GM23248 (cell line): ENCODE results near the gene LHX3. TPM values are rescaled to one million over a fixed set of nuclear protein-coding genes. Genes with fewer than 3 reads are reported as not detected.

ENCODE experiments used
- DNase-seq: peaks from one replicate; pipeline ENCODE4 v3.0.0-alpha.2; 2015
- H2AFZ ChIP-seq: fragments of 200-600 bp; sonication (generic); 2 replicates; pipeline ENCODE4 v1.6.1; 2016; ENCODE audit warnings: antibody characterized with exemption
- H3F3A ChIP-seq: fragments of 200-600 bp; sonication (generic); 2 replicates; pipeline ENCODE4 v1.6.1; 2016; ENCODE audit warnings: mild to moderate bottlenecking, antibody characterized with exemption, mixed run types; ENCODE audit not compliant: insufficient read depth
- H3K27ac ChIP-seq: fragments of 200-600 bp; sonication (generic); 2 replicates; pipeline ENCODE4 v1.5.1; 2016; ENCODE audit warnings: mild to moderate bottlenecking
- H3K27me3 ChIP-seq: fragments of 200-600 bp; sonication (generic); replicated peaks from 2 replicates; pipeline ENCODE4 v1.6.1; 2016; ENCODE audit warnings: mild to moderate bottlenecking; ENCODE audit not compliant: insufficient read depth
- H3K36me3 ChIP-seq: fragments of 200-600 bp; sonication (generic); 2 replicates; pipeline ENCODE4 v1.6.1; 2016; ENCODE audit warnings: low read depth, mild to moderate bottlenecking
- H3K4me1 ChIP-seq: fragments of 200-600 bp; sonication (generic); 2 replicates; pipeline ENCODE4 v1.6.1; 2016; ENCODE audit warnings: mild to moderate bottlenecking; ENCODE audit not compliant: insufficient read depth
- H3K4me2 ChIP-seq: fragments of 200-600 bp; sonication (generic); one replicate; pipeline ENCODE4 v1.6.1; 2016; ENCODE audit warnings: mild to moderate bottlenecking; ENCODE audit not compliant: unreplicated experiment
- H3K4me3 ChIP-seq: fragments of 200-600 bp; sonication (generic); 2 replicates; pipeline ENCODE4 v1.5.1; 2016; ENCODE audit warnings: mild to moderate bottlenecking
- H3K79me2 ChIP-seq: fragments of 200-600 bp; sonication (generic); 2 replicates; pipeline ENCODE4 v1.6.1; 2016; ENCODE audit warnings: mild to moderate bottlenecking; ENCODE audit not compliant: insufficient read depth
- H3K9ac ChIP-seq: fragments of 200-600 bp; sonication (generic); 2 replicates; pipeline ENCODE4 v1.6.1; 2016; ENCODE audit warnings: mild to moderate bottlenecking
- H3K9me2 ChIP-seq: fragments of 200-600 bp; sonication (generic); 2 replicates; pipeline ENCODE4 v1.6.1; 2016; ENCODE audit warnings: mixed run types, mild to moderate bottlenecking, moderate library complexity; ENCODE audit not compliant: insufficient read depth
- H3K9me3 ChIP-seq: fragments of 200-600 bp; sonication (generic); one replicate; pipeline ENCODE4 v1.6.1; 2017; ENCODE audit warnings: low read depth
- H4K20me1 ChIP-seq: fragments of 200-600 bp; sonication (generic); 2 replicates; pipeline ENCODE4 v1.6.0; 2016; ENCODE audit not compliant: insufficient read depth
- EZH2 ChIP-seq: fragments of 200-600 bp; sonication (generic); IDR thresholded peaks from 2 replicates; pipeline ENCODE4 v1.6.1; 2018; ENCODE audit warnings: antibody characterized with exemption, mild to moderate bottlenecking; ENCODE audit not compliant: insufficient read depth, poor library complexity, severe bottlenecking
- EZH2phosphoT487 ChIP-seq: fragments of 200-600 bp; sonication (generic); IDR thresholded peaks from 2 replicates; pipeline ENCODE4 v1.6.1; 2018; ENCODE audit warnings: antibody characterized with exemption, moderate library complexity, mild to moderate bottlenecking, low read depth; ENCODE audit not compliant: insufficient read depth
- WGBS, 2 experiments: methylation state at CpG; one replicate each; pipeline ENCODE4 v1.1.6; 2015 to 2017; ENCODE audit warnings: low lambda C conversion rate in 2 of 2, low coverage in 1 of 2; ENCODE audit errors: missing lambda C conversion rate in 2 of 2; 5-methylcytosine and 5-hydroxymethylcytosine counted together
- in situ Hi-C: fragments of 300-500 bp; cut with MboI; formaldehyde crosslinking; loops from 2 replicates; pipeline ENCODE4 v1.15.0; 2020
- polyA plus RNA-seq: library from polyadenylated mRNA; unstranded; fragments of >200 nt; fragmentation: Nextera tagmentation; extraction: Ambion mirVana; gene quantifications from 2 replicates; pipeline ENCODE4 v1.2.1, GENCODE V29; 2016
- total RNA-seq: library from RNA; depleted of rRNA; stranded (reverse); fragments of >200 nt; shearing (Covaris generic); gene quantifications from 2 replicates; pipeline ENCODE4 v1.2.3, GENCODE V29; 2014

The LHX3 gene
- total and polyA plus RNA-seq, 2 experiments from 2014 or later: not detected

- DNase-seq: no peak
- 38 to 48% methylated on average over 10 to 12 of the region's 12 CpGs for WGBS, 2 experiments
- H2AFZ ChIP-seq: no peak overlapping the region
- H4K20me1 ChIP-seq: no peaks in the 10 kb centered on the region
- H3F3A ChIP-seq: no peaks in the 10 kb centered on the region
- H3K9ac ChIP-seq: no peak overlapping the region
- H3K4me3 ChIP-seq: no peak overlapping the region
- H3K27ac ChIP-seq: no peak overlapping the region
- no peaks in the 10 kb centered on the region for H3K9me3 ChIP-seq
- no peak for TF ChIP-seq EZH2phosphoT487
- no peak for TF ChIP-seq EZH2
- no peaks in the 10 kb centered on the region for H3K79me2 ChIP-seq
- H3K4me2 ChIP-seq: no peak overlapping the region
- H3K27me3 ChIP-seq: peaks cover 29% of the 10 kb centered on the region
- no peaks in the 10 kb centered on the region for H3K4me1 ChIP-seq
- no peaks in the 10 kb centered on the region for H3K9me2 ChIP-seq
- in situ Hi-C loops: no loop called here
- H3K36me3 ChIP-seq: no peaks in the 10 kb centered on the region
Measured at GRCh38 chr9:136179101-136179616, 25.8 kb downstream of the LHX3 start.

- Histone ChIP-seq H3K4me2 (no peak overlapping the region), H3K9me3 (no peaks in the 10 kb centered on the region), H3K27ac (no peak overlapping the region), H3K79me2 (no peaks in the 10 kb centered on the region), H3K27me3 (peaks cover 25% of the 10 kb centered on the region), H3F3A (no peaks in the 10 kb centered on the region), H4K20me1 (no peaks in the 10 kb centered on the region), H3K4me3 (no peak overlapping the region), H3K9ac (no peak overlapping the region), H2AFZ (no peak overlapping the region), H3K36me3 (no peaks in the 10 kb centered on the region), H3K4me1 (no peaks in the 10 kb centered on the region), H3K9me2 (no peaks in the 10 kb centered on the region)
- WGBS, 2 experiments: 19% methylated on average over 8 of the region's 8 CpGs
- TF ChIP-seq EZH2 (no peak), EZH2phosphoT487 (no peak)
- no peak for DNase-seq
- in situ Hi-C loops: no loop called here
Measured at GRCh38 chr9:136178773-136179075, 26.2 kb downstream of the LHX3 start.

GRCh38 chr9:136178061-136178772 is 26.7 kb downstream of the LHX3 start:
- Histone ChIP-seq H3F3A (no peaks in the 10 kb centered on the region), H3K9me3 (no peaks in the 10 kb centered on the region), H3K9ac (no peak overlapping the region), H3K9me2 (no peaks in the 10 kb centered on the region), H2AFZ (no peak overlapping the region), H3K27ac (no peak overlapping the region), H3K4me2 (no peak overlapping the region), H3K79me2 (no peaks in the 10 kb centered on the region), H3K36me3 (no peaks in the 10 kb centered on the region), H3K27me3 (peaks cover 24% of the 10 kb centered on the region), H3K4me1 (no peaks in the 10 kb centered on the region), H4K20me1 (no peaks in the 10 kb centered on the region), H3K4me3 (no peak overlapping the region)
- WGBS, 2 experiments: 45 to 59% methylated on average over 7 to 21 of the region's 21 CpGs
- DNase-seq: no peak
- in situ Hi-C loops: no loop called here
- TF ChIP-seq EZH2phosphoT487 (no peak), EZH2 (no peak)

GRCh38 chr9:136177224-136177623 is 27.7 kb downstream of the LHX3 start:
- Histone ChIP-seq H2AFZ (no peak overlapping the region), H3F3A (no peaks in the 10 kb centered on the region), H3K9me3 (no peaks in the 10 kb centered on the region), H3K27me3 (peaks cover 24% of the 10 kb centered on the region), H3K27ac (no peak overlapping the region), H3K36me3 (no peaks in the 10 kb centered on the region), H3K9me2 (no peaks in the 10 kb centered on the region), H3K4me3 (no peak overlapping the region), H3K9ac (no peak overlapping the region), H3K4me2 (no peak overlapping the region), H3K79me2 (no peaks in the 10 kb centered on the region), H4K20me1 (no peaks in the 10 kb centered on the region), H3K4me1 (no peaks in the 10 kb centered on the region)
- no peak for TF ChIP-seq EZH2phosphoT487
- no peak for TF ChIP-seq EZH2
- no peak for DNase-seq
- 63 to 64% methylated on average over 14 of the region's 14 CpGs for WGBS, 2 experiments
- in situ Hi-C loops: no loop called here
